HepG2 (cell line): Measurements from ENCODE around the gene SYNGR1. TPM values are rescaled to one million over a fixed set of nuclear protein-coding genes. Genes with fewer than 3 reads are reported as not detected.

Experiments used
- ARNT2 ChIP-seq: sonication (generic); formaldehyde crosslinking; IDR thresholded peaks from 2 replicates; pipeline ENCODE4 v1.8.0; 2022; ENCODE audit warnings: mild to moderate bottlenecking, low read depth, missing genetic modification reagents, moderate library complexity
- CREB1 ChIP-seq, 2 experiments: fragments of 450-650 bp in 1 of 2; IDR thresholded peaks; 2 replicates each; pipeline ENCODE4 v1.6.1; 2016 to 2017; ENCODE audit warnings: control low read depth in 1 of 2, mild to moderate bottlenecking in 1 of 2, missing compliant biosample characterization in 1 of 2, missing genetic modification characterization in 1 of 2
- CREBL2 ChIP-seq: sonication (generic); formaldehyde crosslinking; IDR thresholded peaks from 2 replicates; pipeline ENCODE4 v1.8.1; 2023; ENCODE audit warnings: missing genetic modification reagents, mild to moderate bottlenecking, borderline replicate concordance
- FOXA3 ChIP-seq: IDR thresholded peaks from 2 replicates; pipeline ENCODE4 v1.6.1; 2016; ENCODE audit warnings: missing genetic modification reagents, missing compliant biosample characterization
- IRF2 ChIP-seq: IDR thresholded peaks from 2 replicates; pipeline ENCODE4 v1.6.1; 2018; ENCODE audit warnings: missing genetic modification reagents, missing compliant biosample characterization
- KLF11 ChIP-seq: IDR thresholded peaks from 2 replicates; pipeline ENCODE4 v1.6.1; 2016; ENCODE audit warnings: missing compliant biosample characterization
- MTA1 ChIP-seq: sonication (generic); formaldehyde crosslinking; IDR thresholded peaks from 2 replicates; pipeline ENCODE4 v1.4.0; 2020; ENCODE audit warnings: missing genetic modification reagents, mild to moderate bottlenecking, borderline replicate concordance
- NR1H2 ChIP-seq: sonication (generic); formaldehyde crosslinking; IDR thresholded peaks from 2 replicates; pipeline ENCODE4 v1.8.1; 2022; ENCODE audit warnings: low read depth, missing genetic modification reagents, borderline replicate concordance
- NR2F6 ChIP-seq, 2 experiments: IDR thresholded peaks; 2 replicates each; pipeline ENCODE4 v1.6.1; 2016; ENCODE audit warnings: antibody characterized with exemption in 1 of 2, mild to moderate bottlenecking in 1 of 2
- PCBP1 ChIP-seq: fragments of 200-400 bp; formaldehyde crosslinking; IDR thresholded peaks from 2 replicates; pipeline ENCODE4 v1.6.1; 2017; ENCODE audit warnings: mild to moderate bottlenecking, low read depth, low read length, borderline replicate concordance
- SMAD3 ChIP-seq: sonication (generic); formaldehyde crosslinking; IDR thresholded peaks from 2 replicates; pipeline ENCODE4 v1.4.0; 2020; ENCODE audit warnings: missing genetic modification reagents
- TAF1 ChIP-seq: sonication (generic); formaldehyde crosslinking; IDR thresholded peaks from 2 replicates; pipeline ENCODE4 v1.4.0; 2020; ENCODE audit warnings: missing genetic modification reagents
- ZC3H13 ChIP-seq: sonication (generic); formaldehyde crosslinking; IDR thresholded peaks from 2 replicates; pipeline ENCODE4 v1.8.1; 2023; ENCODE audit warnings: mild to moderate bottlenecking, missing genetic modification reagents, moderate library complexity
- ZNF205 ChIP-seq: IDR thresholded peaks from 2 replicates; pipeline ENCODE4 v1.6.1; 2018; ENCODE audit warnings: missing biosample characterization, missing genetic modification reagents
- ZNF281 ChIP-seq: sonication (generic); formaldehyde crosslinking; IDR thresholded peaks from 2 replicates; pipeline ENCODE4 v1.4.0; 2020; ENCODE audit warnings: missing genetic modification reagents, borderline replicate concordance
- ZNF354B ChIP-seq: sonication (generic); formaldehyde crosslinking; IDR thresholded peaks from 2 replicates; pipeline ENCODE4 v1.8.0; 2022; ENCODE audit warnings: mild to moderate bottlenecking, missing genetic modification reagents
- ZNF496 ChIP-seq: sonication (generic); formaldehyde crosslinking; IDR thresholded peaks from 2 replicates; pipeline ENCODE4 v1.8.1; 2023; ENCODE audit warnings: mild to moderate bottlenecking, moderate library complexity, missing genetic modification reagents; ENCODE audit not compliant: insufficient replicate concordance
- ZNF546 ChIP-seq: sonication (generic); formaldehyde crosslinking; conservative IDR thresholded peaks from 2 replicates; pipeline ENCODE4 v1.8.1; 2023; ENCODE audit warnings: mild to moderate bottlenecking, missing genetic modification reagents
- ZNF589 ChIP-seq: sonication (generic); formaldehyde crosslinking; conservative IDR thresholded peaks from 2 replicates; pipeline ENCODE4 v1.8.0; 2022; ENCODE audit warnings: mild to moderate bottlenecking, moderate library complexity, missing genetic modification reagents
- ZNF598 ChIP-seq: sonication (generic); formaldehyde crosslinking; IDR thresholded peaks from 2 replicates; pipeline ENCODE4 v1.5.1; 2020; ENCODE audit warnings: mild to moderate bottlenecking, missing genetic modification reagents, borderline replicate concordance
- ZNF747 ChIP-seq: sonication (generic); formaldehyde crosslinking; IDR thresholded peaks from 2 replicates; pipeline ENCODE4 v1.8.1; 2023; ENCODE audit warnings: missing genetic modification reagents, mild to moderate bottlenecking, borderline replicate concordance
- ZNF768 ChIP-seq: sonication (generic); formaldehyde crosslinking; IDR thresholded peaks from 2 replicates; pipeline ENCODE4 v1.4.0; 2020; ENCODE audit warnings: missing genetic modification reagents
- ZNF775 ChIP-seq: sonication (generic); formaldehyde crosslinking; IDR thresholded peaks from 2 replicates; pipeline ENCODE4 v1.4.0; 2020; ENCODE audit warnings: missing genetic modification reagents, mild to moderate bottlenecking, moderate library complexity, borderline replicate concordance
- ZNF777 ChIP-seq: sonication (generic); formaldehyde crosslinking; IDR thresholded peaks from 2 replicates; pipeline ENCODE4 v1.4.0; 2020; ENCODE audit warnings: missing genetic modification reagents
- ZNF816 ChIP-seq: sonication (generic); formaldehyde crosslinking; IDR thresholded peaks from 2 replicates; pipeline ENCODE4 v1.8.0; 2022; ENCODE audit warnings: missing genetic modification reagents, mild to moderate bottlenecking, borderline replicate concordance
- ZUFSP ChIP-seq: sonication (generic); formaldehyde crosslinking; IDR thresholded peaks from 2 replicates; pipeline ENCODE4 v1.9.0; 2021; ENCODE audit warnings: missing genetic modification reagents, mild to moderate bottlenecking, borderline replicate concordance
- polyA plus RNA-seq, 8 experiments: library from polyadenylated mRNA; depleted of rRNA in 3 of 8; stranded (reverse) in 7 of 8; unstranded in 1 of 8; fragments of >200 nt; fragmentation: Illumina TruSeq in 4 of 8; extraction: Trizol in 4 of 8; gene quantifications; 2 replicates each; pipeline versions ENCODE4 v1.2.1 to v1.2.3, GENCODE V29; 2011 to 2016; ENCODE audit warnings: low read depth in 4 of 8, missing spikeins in 1 of 8, mixed read lengths in 1 of 8; ENCODE audit not compliant: insufficient read depth in 1 of 8
- total RNA-seq, 5 experiments: library from RNA; depleted of rRNA; stranded (reverse); fragments of >200 nt; fragmentation: Illumina TruSeq; extraction: Trizol; gene quantifications; 2 replicates each; pipeline ENCODE4 v1.2.3, GENCODE V29; 2016; ENCODE audit warnings: low read depth in 1 of 5

The SYNGR1 gene
- total and polyA plus RNA-seq, 2 of the 13 experiments (the other 11 are each of a cell fraction or from before 2014, with no cell fraction given): 0.27 to 2.7 TPM

GRCh38 chr22:39311592-39312400 is 38.0 kb upstream of the SYNGR1 start (continued):
- TF ChIP-seq MTA1 (CRISPR knock-in tag) (no peak), ZNF768 (CRISPR knock-in tag) (peak; percentile 29; the same call in 1 of the 2 replicates), CREB1 (IDR thresholded peaks at IDR 0.05) (no peak), CREB1 (CRISPR knock-in tag; IDR thresholded peaks at IDR 0.05) (no peak), ZC3H13 (CRISPR knock-in tag) (no peak), NR2F6 (IDR thresholded peaks at IDR 0.05) (no peak), NR2F6 (CRISPR knock-in tag; IDR thresholded peaks at IDR 0.05) (0 out of 2 replicates have a peak, but pooled peaks have one; percentile 11), ZNF747 (CRISPR knock-in tag) (no peak), ZNF354B (CRISPR knock-in tag) (no peak), ZNF777 (no peak), KLF11 (no peak), ZNF816 (CRISPR knock-in tag) (no peak), ARNT2 (CRISPR knock-in tag) (no peak), ZNF775 (CRISPR knock-in tag) (no peak), ZNF281 (no peak), ZNF589 (CRISPR knock-in tag) (no peak), PCBP1 (no peak), ZNF598 (no peak), IRF2 (CRISPR knock-in tag) (0 out of 2 replicates have a peak, but pooled peaks have one; percentile 12), NR1H2 (no peak), ZNF205 (CRISPR knock-in tag) (no peak), FOXA3 (no peak), CREBL2 (CRISPR knock-in tag) (no peak), ZNF496 (no peak), ZNF546 (CRISPR knock-in tag) (no peak), ZUFSP (CRISPR knock-in tag) (no peak), SMAD3 (CRISPR knock-in tag) (no peak), TAF1 (CRISPR knock-in tag) (no peak)
